SW 1271 (cell line): ENCODE data around the gene HOXC6.
A peak's percentile ranks its signal among the peaks of the same experiment; 100 is the strongest.

ENCODE experiments used
- DNase-seq, 2 experiments: peaks; one replicate each; lab custom pipeline; 2025; lab: John Stamatoyannopoulos, UW

The HOXC6 gene

GRCh38 chr12:54002278-54002914, 25.8 kb upstream of the HOXC6 start:
- no peak for DNase-seq

GRCh38 chr12:54002915-54003389, 25.3 kb upstream of the HOXC6 start:
- DNase-seq = no peak

- no peak for DNase-seq
These were observed 24.6 kb upstream of the HOXC6 start for GRCh38 chr12:54003625-54004024.

- DNase-seq = peak in 1 of 2 experiments; percentile 7
These were observed 24.0 kb upstream of the HOXC6 start for GRCh38 chr12:54004063-54004840.

- DNase-seq = no peak
These were observed 23.3 kb upstream of the HOXC6 start for GRCh38 chr12:54004841-54005530.

- DNase-seq = no peak
These were observed 22.7 kb upstream of the HOXC6 start for GRCh38 chr12:54005531-54005852.

- DNase-seq = peak in 1 of 2 experiments; percentile 63
These were observed 22.2 kb upstream of the HOXC6 start for GRCh38 chr12:54005853-54006558.

GRCh38 chr12:54006559-54007220, 21.6 kb upstream of the HOXC6 start:
- DNase-seq = no peak

- DNase-seq = no peak
These were observed 20.5 kb upstream of the HOXC6 start for GRCh38 chr12:54007538-54008259.

GRCh38 chr12:54008260-54008552, 20.0 kb upstream of the HOXC6 start:
- no peak for DNase-seq

- peak in 1 of 2 experiments; percentile 34 for DNase-seq
These were observed 18.8 kb upstream of the HOXC6 start for GRCh38 chr12:54009171-54010052.

- no peak for DNase-seq
These were observed 17.9 kb upstream of the HOXC6 start for GRCh38 chr12:54010053-54010971.

- DNase-seq = no peak
These were observed 17.1 kb upstream of the HOXC6 start for GRCh38 chr12:54010972-54011664.

- DNase-seq = no peak
These were observed 16.3 kb upstream of the HOXC6 start for GRCh38 chr12:54011665-54012532.

- DNase-seq = no peak
These were observed 15.4 kb upstream of the HOXC6 start for GRCh38 chr12:54012631-54013409.

- no peak for DNase-seq
These were observed 13.7 kb upstream of the HOXC6 start for GRCh38 chr12:54014377-54015017.
